Psoas muscle (tissue), 8 donors: ENCODE results near the gene PARVA. TPM values are rescaled to one million over a fixed set of nuclear protein-coding genes. Genes with fewer than 3 reads are reported as not detected.

ENCODE experiments used
- ATAC-seq, 4 donors: fragments of 200-7000 bp; cut with Tn5 transposase; one replicate each; pipeline ENCODE4 v1.9.1; 2020; ENCODE audit warnings: moderate library complexity in 3 of 4, mild to moderate bottlenecking in 2 of 4
- DNase-seq, 2 donors: peaks; one replicate each; pipeline ENCODE4 v3.0.0-alpha.2; 2020
- H3K27ac ChIP-seq: fragments of 200-600 bp; one replicate; pipeline ENCODE4 v1.8.0; 2022
- H3K27me3 ChIP-seq, 3 donors: fragments of 200-600 bp in 1 of 3; one replicate each; pipeline versions ENCODE4 v1.6.1 to v1.8.0; 2013 to 2022; ENCODE audit warnings: low read length in 2 of 3, mild to moderate bottlenecking in 2 of 3, moderate library complexity in 1 of 3; ENCODE audit not compliant: insufficient read depth in 3 of 3
- H3K36me3 ChIP-seq, 2 donors: fragments of 200-600 bp in 1 of 2; one replicate each; pipeline versions ENCODE4 v1.6.1 to v1.8.0; 2013 to 2022; ENCODE audit warnings: low read depth in 1 of 2, mild to moderate bottlenecking in 1 of 2, moderate library complexity in 1 of 2; ENCODE audit not compliant: insufficient read depth in 1 of 2
- H3K4me1 ChIP-seq: fragments of 200-600 bp; one replicate; pipeline ENCODE4 v1.8.0; 2022
- H3K4me3 ChIP-seq: fragments of 200-600 bp; one replicate; pipeline ENCODE4 v1.8.0; 2022; ENCODE audit warnings: mild to moderate bottlenecking
- H3K9me3 ChIP-seq: fragments of 200-600 bp; one replicate; pipeline ENCODE4 v1.8.0; 2022
- WGBS, 3 donors: extraction: QIAGEN DNeasy Blood & Tissue Kit; methylation state at CpG; one replicate each; pipeline versions ENCODE4 v1.1.6 to v1.1.7; 2013; 5-methylcytosine and 5-hydroxymethylcytosine counted together
- intact Hi-C, 2 donors: fragments of 100-400 bp; cut with DNase I; formaldehyde crosslinking; loops; one replicate each; pipeline versions ENCODE4 v1.11.0 to v1.14.2; 2022
- polyA plus RNA-seq, 3 donors: library from polyadenylated mRNA; stranded (reverse); fragments of 200-250 nt; gene quantifications; one replicate each; pipeline ENCODE4 v1.2.3, GENCODE V29; 2013
- total RNA-seq, 4 donors: library from RNA; stranded (reverse); fragmentation: NEBNext Ultra II Directional in 2 of 4; extraction: Animal tissue kit (Norgen Biotek cat#: 25700) in 2 of 4; gene quantifications; one replicate each; pipeline versions ENCODE4 v1.2.1 to v1.2.4, GENCODE V29; 2021 to 2023
- TF ChIP-seq, protein P1 (sequence below): fragments of 200-600 bp; IDR thresholded peaks from one replicate; pipeline ENCODE4 v1.8.0; 2022; ENCODE audit warnings: antibody characterized with exemption
- donor health status: healthy with polysubstance abuse.
- donor health status: DM: no; HTN: no; CAD: no; lungs with moderate emphysema.
- donor health status: Bipolar disorder and iron deficiency.
- donor health status: healthy.
- donor health status: DM: yes; HTN: yes; CAD: no.
- donor health status: DM: no; HTN: no; CAD: no.
- donor health status: DM: no; HTN: no; CAD: no.
- donor health status: DM: yes; HTN: yes; CAD: no.

Gene PARVA
- total and polyA plus RNA-seq, 7 donors = 4.4 to 22.7 (median 8.5) TPM

DNA sequence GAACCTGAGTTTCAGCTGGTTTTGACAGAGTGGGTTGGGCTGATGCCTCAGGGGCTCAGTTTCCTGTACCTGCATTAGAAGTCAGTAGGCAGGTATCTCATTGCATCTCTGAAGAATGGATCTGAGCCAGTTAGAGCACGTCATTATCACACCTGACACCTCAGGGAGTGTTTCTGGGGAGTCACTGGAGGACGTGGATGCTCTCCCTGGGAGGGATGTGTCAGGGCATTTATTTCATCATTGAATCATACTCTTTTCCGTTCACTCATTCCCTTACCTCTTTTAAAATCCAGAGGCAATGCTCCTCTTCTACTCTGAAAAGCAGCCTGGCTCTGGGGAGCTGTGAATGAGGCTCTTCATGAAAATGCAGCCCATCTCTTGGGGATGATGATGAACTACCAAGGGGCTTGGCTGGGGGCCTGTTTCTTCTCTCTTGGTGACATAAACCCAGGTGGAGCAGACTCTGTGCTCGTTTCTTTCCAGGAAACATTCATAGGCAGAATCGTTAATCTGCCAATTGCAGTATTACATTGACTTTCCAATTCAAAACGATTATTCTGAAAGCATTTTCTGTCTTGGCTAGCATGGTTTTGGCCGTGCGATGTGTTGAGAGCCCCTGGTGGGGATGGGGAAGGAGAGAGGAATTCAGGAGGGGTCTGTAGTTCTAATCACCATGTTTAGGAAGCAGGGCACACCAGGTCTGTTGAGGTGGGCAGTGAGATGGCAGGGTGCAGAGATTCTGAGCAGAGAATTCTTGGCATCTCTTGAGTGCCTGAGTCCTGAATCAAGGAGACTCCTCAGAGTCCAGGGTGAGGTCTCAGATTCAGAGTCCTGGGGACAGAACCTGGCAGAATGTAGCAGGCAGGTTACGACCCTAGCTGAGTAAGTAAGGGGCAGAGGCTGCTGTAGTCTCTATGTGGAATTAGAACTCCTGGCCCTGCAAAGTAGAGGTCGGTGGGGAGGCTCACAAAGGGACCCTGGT is 12.6 kb downstream of the PARVA start:
- Histone ChIP-seq H3K27ac (no peak overlapping the region), H3K4me3 (no peak overlapping the region), H3K27me3 (no peaks in the 10 kb centered on the region), H3K36me3 (no peaks in the 10 kb centered on the region), H3K4me1 (no peaks in the 10 kb centered on the region), H3K9me3 (peaks cover 3% of the 10 kb centered on the region)
- DNase-seq (no peak), ATAC-seq (no peak)
- TF ChIP-seq, protein P1, sequence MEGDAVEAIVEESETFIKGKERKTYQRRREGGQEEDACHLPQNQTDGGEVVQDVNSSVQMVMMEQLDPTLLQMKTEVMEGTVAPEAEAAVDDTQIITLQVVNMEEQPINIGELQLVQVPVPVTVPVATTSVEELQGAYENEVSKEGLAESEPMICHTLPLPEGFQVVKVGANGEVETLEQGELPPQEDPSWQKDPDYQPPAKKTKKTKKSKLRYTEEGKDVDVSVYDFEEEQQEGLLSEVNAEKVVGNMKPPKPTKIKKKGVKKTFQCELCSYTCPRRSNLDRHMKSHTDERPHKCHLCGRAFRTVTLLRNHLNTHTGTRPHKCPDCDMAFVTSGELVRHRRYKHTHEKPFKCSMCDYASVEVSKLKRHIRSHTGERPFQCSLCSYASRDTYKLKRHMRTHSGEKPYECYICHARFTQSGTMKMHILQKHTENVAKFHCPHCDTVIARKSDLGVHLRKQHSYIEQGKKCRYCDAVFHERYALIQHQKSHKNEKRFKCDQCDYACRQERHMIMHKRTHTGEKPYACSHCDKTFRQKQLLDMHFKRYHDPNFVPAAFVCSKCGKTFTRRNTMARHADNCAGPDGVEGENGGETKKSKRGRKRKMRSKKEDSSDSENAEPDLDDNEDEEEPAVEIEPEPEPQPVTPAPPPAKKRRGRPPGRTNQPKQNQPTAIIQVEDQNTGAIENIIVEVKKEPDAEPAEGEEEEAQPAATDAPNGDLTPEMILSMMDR = no peak
- intact Hi-C loops = no loop called here
- WGBS, 3 donors = 49 to 67% (median 62%) methylated on average over 10 of the region's 10 CpGs

DNA sequence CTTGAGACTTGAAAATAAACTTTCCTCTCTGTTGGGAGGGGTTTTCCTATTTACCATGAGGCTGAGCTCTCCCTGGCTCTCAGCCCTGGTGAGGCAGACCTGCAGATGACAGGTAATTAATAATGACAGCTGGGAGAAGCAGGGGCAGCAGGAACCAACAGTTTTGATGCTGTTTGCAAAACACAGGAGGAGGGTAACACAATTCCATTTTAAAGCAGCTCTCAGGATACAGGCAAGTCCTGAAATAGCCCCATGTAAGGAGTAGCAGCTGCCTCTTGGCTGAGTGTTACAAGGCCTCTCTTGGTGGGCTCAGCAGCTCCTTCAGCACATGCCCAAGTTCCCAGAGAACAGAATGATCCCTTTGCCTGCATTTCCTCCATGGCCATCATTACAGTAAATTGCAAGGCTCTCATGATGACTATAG is 13.3 kb downstream of the PARVA start:
- TF ChIP-seq, protein P1 = no peak
- Histone ChIP-seq H3K36me3 (no peaks in the 10 kb centered on the region), H3K27ac (no peak overlapping the region), H3K4me3 (no peak overlapping the region), H3K4me1 (no peaks in the 10 kb centered on the region), H3K9me3 (peaks cover 3% of the 10 kb centered on the region), H3K27me3 (no peaks in the 10 kb centered on the region)
- no peak for ATAC-seq
- intact Hi-C loops = no loop called here
- no peak for DNase-seq

DNA sequence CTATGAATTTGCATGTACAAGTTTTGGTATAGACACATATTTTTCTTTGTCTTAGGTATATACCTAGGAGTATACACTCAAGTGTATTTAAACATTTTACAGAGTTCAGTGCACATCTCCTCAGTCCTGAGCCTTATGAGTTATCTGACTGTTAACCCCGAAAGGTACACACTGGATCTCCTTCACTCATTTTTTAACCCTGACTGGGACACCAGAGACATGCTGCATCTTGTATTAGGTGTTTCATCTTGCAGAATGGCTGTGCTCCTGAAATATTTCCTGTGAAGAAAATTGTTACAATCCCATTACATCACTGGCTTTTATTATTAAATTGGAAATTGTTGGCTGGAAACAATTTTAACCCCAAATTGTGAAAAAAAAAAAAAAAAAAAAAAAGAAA is 15.3 kb downstream of the PARVA start:
- peaks cover under 1% of the 10 kb centered on the region for H3K4me1 ChIP-seq
- H3K9me3 ChIP-seq = peaks cover 3% of the 10 kb centered on the region
- intact Hi-C loops = no loop called here
- ATAC-seq (no peak), DNase-seq (no peak)
- H3K27me3 ChIP-seq = no peaks in the 10 kb centered on the region
- H3K27ac ChIP-seq = no peak overlapping the region
- no peak overlapping the region for H3K4me3 ChIP-seq
- 89 to 97% (median 97%) methylated on average over 1 of the region's 1 CpG for WGBS, 3 donors
- H3K36me3 ChIP-seq = no peaks in the 10 kb centered on the region
- TF ChIP-seq, protein P1 = no peak

DNA sequence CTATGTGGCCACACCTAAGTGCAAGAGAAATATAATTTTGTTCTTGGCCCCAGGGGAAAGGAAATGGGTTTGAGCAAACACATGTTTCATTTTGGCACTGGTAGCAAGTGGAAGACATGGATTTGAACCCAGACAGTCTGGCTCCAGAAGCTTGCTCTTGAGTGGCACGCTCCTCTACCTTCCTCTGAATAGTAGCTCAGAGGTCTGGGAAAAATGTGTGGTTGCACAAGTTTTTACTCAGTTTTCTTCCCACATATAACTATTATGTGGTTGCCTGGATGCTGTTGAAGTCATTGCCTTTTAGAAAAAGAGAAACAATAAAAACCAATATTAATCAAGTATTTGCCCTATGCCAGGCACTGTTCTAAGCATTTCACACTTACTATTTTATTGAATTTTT is 16.3 kb downstream of the PARVA start:
- no peak overlapping the region for H3K4me3 ChIP-seq
- H3K36me3 ChIP-seq = no peaks in the 10 kb centered on the region
- no peaks in the 10 kb centered on the region for H3K27me3 ChIP-seq
- peaks cover 3% of the 10 kb centered on the region for H3K4me1 ChIP-seq
- no peak overlapping the region for H3K27ac ChIP-seq
- TF ChIP-seq, protein P1 = no peak
- ATAC-seq (no peak), DNase-seq (no peak)
- intact Hi-C loops = no loop called here
- H3K9me3 ChIP-seq = peaks cover 3% of the 10 kb centered on the region
- 96 to 97% (median 97%) methylated on average over 1 of the region's 1 CpG for WGBS, 3 donors
